ENCODE measurements around the gene NPAS2.

Gene NPAS2

GRCh38 chr2:100835006-100835659 is 15.2 kb downstream of the NPAS2 start:
- H3K27ac ChIP-seq (ENCODE audit: low read length): no peak overlapping the region
- no peaks in the 10 kb centered on the region for H3K36me3 ChIP-seq (replicated peaks; ENCODE audit: low read depth, low read length)
- H3K27me3 ChIP-seq (ENCODE audit: low read depth, low read length): no peaks in the 10 kb centered on the region
- H3K9me3 ChIP-seq (ENCODE audit: insufficient read depth, low read length): no peaks in the 10 kb centered on the region
- no peak overlapping the region for H2AFZ ChIP-seq (ENCODE audit: low read depth, low read length)
- H3K9ac ChIP-seq (ENCODE audit: low read length): no peak overlapping the region
- H3K79me2 ChIP-seq (ENCODE audit: low read length): no peaks in the 10 kb centered on the region
- H3K4me2 ChIP-seq (ENCODE audit: low read length): no peak overlapping the region
- H4K20me1 ChIP-seq (ENCODE audit: insufficient read depth, low read length): no peaks in the 10 kb centered on the region
- no peaks in the 10 kb centered on the region for H3K4me1 ChIP-seq (ENCODE audit: low read length)
- TF ChIP-seq CTCF (IDR thresholded peaks at IDR 0.05; ENCODE audit: low read depth, low read length): no peak
- no peak for TF ChIP-seq EZH2phosphoT487 (IDR thresholded peaks at IDR 0.05; ENCODE audit: low read depth)
- H3K4me3 ChIP-seq (ENCODE audit: low read length): no peak overlapping the region

- no peaks in the 10 kb centered on the region for H3K4me1 ChIP-seq (ENCODE audit: low read length)
- TF ChIP-seq CTCF (IDR thresholded peaks at IDR 0.05; ENCODE audit: low read depth, low read length) (no peak), EZH2phosphoT487 (IDR thresholded peaks at IDR 0.05; ENCODE audit: low read depth) (no peak)
- no peak overlapping the region for H2AFZ ChIP-seq (ENCODE audit: low read depth, low read length)
- H3K9me3 ChIP-seq (ENCODE audit: insufficient read depth, low read length): no peaks in the 10 kb centered on the region
- H3K27me3 ChIP-seq (ENCODE audit: low read depth, low read length): peaks cover 23% of the 10 kb centered on the region
- no peak overlapping the region for H3K27ac ChIP-seq (ENCODE audit: low read length)
- H3K36me3 ChIP-seq (replicated peaks; ENCODE audit: low read depth, low read length): no peaks in the 10 kb centered on the region
- H4K20me1 ChIP-seq (ENCODE audit: insufficient read depth, low read length): no peaks in the 10 kb centered on the region
- no peak overlapping the region for H3K4me2 ChIP-seq (ENCODE audit: low read length)
- H3K79me2 ChIP-seq (ENCODE audit: low read length): no peaks in the 10 kb centered on the region
- no peak overlapping the region for H3K4me3 ChIP-seq (ENCODE audit: low read length)
- H3K9ac ChIP-seq (ENCODE audit: low read length): no peak overlapping the region
These were observed 20.6 kb downstream of the NPAS2 start for GRCh38 chr2:100840519-100840918.

- no peaks in the 10 kb centered on the region for H3K36me3 ChIP-seq (replicated peaks; ENCODE audit: low read depth, low read length)
- H3K4me3 ChIP-seq (ENCODE audit: low read length): no peak overlapping the region
- TF ChIP-seq EZH2phosphoT487 (IDR thresholded peaks at IDR 0.05; ENCODE audit: low read depth) (no peak), CTCF (IDR thresholded peaks at IDR 0.05; ENCODE audit: low read depth, low read length) (no peak)
- H3K27ac ChIP-seq (ENCODE audit: low read length): no peak overlapping the region
- H2AFZ ChIP-seq (ENCODE audit: low read depth, low read length): no peak overlapping the region
- H3K79me2 ChIP-seq (ENCODE audit: low read length): no peaks in the 10 kb centered on the region
- H3K4me2 ChIP-seq (ENCODE audit: low read length): no peak overlapping the region
- no peaks in the 10 kb centered on the region for H3K4me1 ChIP-seq (ENCODE audit: low read length)
- no peaks in the 10 kb centered on the region for H4K20me1 ChIP-seq (ENCODE audit: insufficient read depth, low read length)
- peaks cover 23% of the 10 kb centered on the region for H3K27me3 ChIP-seq (ENCODE audit: low read depth, low read length)
- no peaks in the 10 kb centered on the region for H3K9me3 ChIP-seq (ENCODE audit: insufficient read depth, low read length)
- no peak overlapping the region for H3K9ac ChIP-seq (ENCODE audit: low read length)
These were observed 22.4 kb downstream of the NPAS2 start for GRCh38 chr2:100842241-100842922.

GRCh38 chr2:100844514-100844913 is 24.6 kb downstream of the NPAS2 start:
- no peak overlapping the region for H3K4me3 ChIP-seq (ENCODE audit: low read length)
- H2AFZ ChIP-seq (ENCODE audit: low read depth, low read length): no peak overlapping the region
- H3K36me3 ChIP-seq (replicated peaks; ENCODE audit: low read depth, low read length): no peaks in the 10 kb centered on the region
- H3K79me2 ChIP-seq (ENCODE audit: low read length): no peaks in the 10 kb centered on the region
- H3K4me1 ChIP-seq (ENCODE audit: low read length): no peaks in the 10 kb centered on the region
- H3K4me2 ChIP-seq (ENCODE audit: low read length): no peak overlapping the region
- peaks cover 37% of the 10 kb centered on the region for H3K27me3 ChIP-seq (ENCODE audit: low read depth, low read length)
- no peak overlapping the region for H3K9ac ChIP-seq (ENCODE audit: low read length)
- no peak for TF ChIP-seq EZH2phosphoT487 (IDR thresholded peaks at IDR 0.05; ENCODE audit: low read depth)
- TF ChIP-seq CTCF (IDR thresholded peaks at IDR 0.05; ENCODE audit: low read depth, low read length): no peak
- H4K20me1 ChIP-seq (ENCODE audit: insufficient read depth, low read length): no peaks in the 10 kb centered on the region
- no peaks in the 10 kb centered on the region for H3K9me3 ChIP-seq (ENCODE audit: insufficient read depth, low read length)
- H3K27ac ChIP-seq (ENCODE audit: low read length): no peak overlapping the region
